Common myeloid progenitor, CD34-positive (primary cell): ENCODE measurements around the gene CLIP1. TPM values are rescaled to one million over a fixed set of nuclear protein-coding genes. Genes with fewer than 3 reads are reported as not detected.
"Not testable (repeated sequence)": the region's sequence is repeated elsewhere in the genome, so short reads cannot be mapped to it uniquely, and the experiment has no call there.

Experiments used
- CTCF ChIA-PET: fragments of 350-600 bp; sonication (Branson Sonifier 250); formaldehyde crosslinking; loops from one replicate; lab custom pipeline; 2021; ENCODE audit warnings: antibody characterized with exemption; lab: Charles Lee
- POLR2A ChIA-PET: fragments of 350-600 bp; sonication (Branson Sonifier 250); formaldehyde crosslinking; loops from one replicate; lab custom pipeline; 2021; ENCODE audit warnings: antibody characterized with exemption; lab: Charles Lee
- DNase-seq, 3 donors: peaks; one replicate each; pipeline versions ENCODE4 v3.0.0 to v3.0.0-alpha.2; 2013
- H3K27ac ChIP-seq, 2 experiments: 1 replicate in 1 of 2; 2 replicates in 1 of 2; pipeline ENCODE4 v1.7.0; 2013; ENCODE audit warnings: inconsistent platforms in 2 of 2, low read length in 2 of 2, mild to moderate bottlenecking in 2 of 2, low read depth in 1 of 2, moderate library complexity in 1 of 2; ENCODE audit not compliant: severe bottlenecking in 2 of 2, insufficient read depth in 1 of 2, poor library complexity in 1 of 2
- H3K27me3 ChIP-seq, 5 experiments: replicated peaks in 2 of 5; 1 replicate in 3 of 5; 2 replicates in 2 of 5; pipeline versions ENCODE4 v1.6.1 to v1.7.0; 2013; ENCODE audit warnings: low read length in 4 of 5, mild to moderate bottlenecking in 2 of 5, moderate library complexity in 2 of 5, inconsistent platforms in 1 of 5; ENCODE audit not compliant: insufficient read depth in 5 of 5, control insufficient read depth in 4 of 5
- H3K36me3 ChIP-seq, 4 experiments: 1 replicate in 2 of 4; 2 replicates in 2 of 4; pipeline versions ENCODE4 v1.6.1 to v1.7.0; 2013; ENCODE audit warnings: low read length in 3 of 4, control low read depth in 1 of 4, mild to moderate bottlenecking in 1 of 4; ENCODE audit not compliant: control insufficient read depth in 4 of 4, insufficient read depth in 4 of 4
- H3K4me1 ChIP-seq, 4 experiments: 1 replicate in 3 of 4; 2 replicates in 1 of 4; pipeline versions ENCODE4 v1.6.1 to v1.7.1; 2013; ENCODE audit warnings: low read length in 3 of 4, mild to moderate bottlenecking in 3 of 4, control low read depth in 1 of 4, inconsistent platforms in 1 of 4, moderate library complexity in 1 of 4; ENCODE audit not compliant: control insufficient read depth in 4 of 4, insufficient read depth in 4 of 4; ENCODE audit errors: control extremely low read depth in 1 of 4
- H3K4me3 ChIP-seq, 7 experiments: 1 replicate in 4 of 7; 2 replicates in 3 of 7; pipeline versions ENCODE4 v1.5.1 to v1.7.0; 2013; ENCODE audit warnings: mild to moderate bottlenecking in 7 of 7, low read length in 6 of 7, moderate library complexity in 6 of 7, inconsistent platforms in 2 of 7, low read depth in 2 of 7, control low read depth in 1 of 7; ENCODE audit not compliant: insufficient read depth in 4 of 7, control insufficient read depth in 1 of 7; ENCODE audit errors: extremely low read depth in 1 of 7
- H3K9me3 ChIP-seq, 5 experiments: 1 replicate in 4 of 5; 2 replicates in 1 of 5; pipeline versions ENCODE4 v1.6.1 to v1.7.1; 2013; ENCODE audit warnings: low read length in 4 of 5, mild to moderate bottlenecking in 2 of 5, inconsistent platforms in 1 of 5, low read depth in 1 of 5, moderate library complexity in 1 of 5; ENCODE audit not compliant: control insufficient read depth in 4 of 5, insufficient read depth in 2 of 5; ENCODE audit errors: control extremely low read depth in 1 of 5
- WGBS: methylation state at CpG from one replicate; pipeline ENCODE4 v1.1.5; 2013; ENCODE audit not compliant: insufficient coverage; 5-methylcytosine and 5-hydroxymethylcytosine counted together
- polyA plus RNA-seq: library from polyadenylated mRNA; unstranded; fragments of 120-200 nt; gene quantifications from one replicate; pipeline ENCODE4 v1.2.1, GENCODE V29; 2013

CLIP1 gene
- polyA plus RNA-seq = 25.1 TPM

DNA sequence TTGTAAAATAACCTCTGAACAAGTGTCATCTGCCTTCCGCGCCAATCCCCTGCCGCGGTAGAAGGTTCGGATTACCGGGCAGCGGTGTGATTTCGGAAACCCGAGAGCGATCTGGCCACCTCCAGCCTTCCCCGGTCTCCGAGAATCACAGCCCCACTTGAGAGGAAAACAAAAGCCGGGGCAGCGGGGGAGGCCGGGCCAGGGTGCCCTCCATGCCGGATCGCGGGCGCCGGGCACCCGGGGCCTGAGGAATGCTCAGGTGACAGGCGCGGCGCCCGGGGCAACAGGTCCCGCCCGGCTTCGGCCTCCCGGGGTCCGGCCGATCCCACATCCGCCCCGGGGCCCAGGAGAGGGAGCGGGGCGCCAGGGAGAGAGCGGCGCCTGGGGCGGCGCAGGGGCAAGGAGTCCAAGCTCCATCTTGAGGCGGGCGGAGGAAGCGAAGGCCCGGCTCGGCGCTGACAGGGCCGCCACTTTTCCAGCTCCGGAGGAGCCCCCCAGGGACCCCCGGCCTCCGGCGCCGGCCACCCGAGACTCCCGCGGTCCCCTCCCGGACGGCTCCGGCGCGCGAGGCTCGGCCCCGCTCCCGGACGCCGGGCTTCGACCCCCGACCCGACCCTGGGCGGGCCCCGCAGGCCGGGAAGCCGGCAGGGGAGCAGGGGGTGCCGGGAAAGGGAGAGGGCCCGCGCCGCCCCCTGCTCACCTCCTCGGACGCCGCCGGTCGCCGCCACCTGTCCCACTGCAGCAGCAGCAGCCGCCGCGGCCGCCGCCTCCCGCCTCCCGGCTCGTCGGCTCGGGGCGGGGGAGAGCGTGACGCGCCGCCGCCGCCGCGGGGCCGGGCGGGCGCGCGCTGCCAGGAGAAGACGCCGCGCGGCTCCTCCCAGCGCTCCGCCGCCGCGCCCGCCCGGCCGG, at the start of gene CLIP1:
TSS of gene CLIP1 (minus strand) at position 849 of the 909 bp plus-strand sequence. CDS start 42,217 bp downstream, outside the sequence.
- ChIA-PET CTCF (interaction anchor here (0.7 to 1.3 kb wide), 6 partner anchors 10 to 49 kb away, joined by 3 to 15 read pairs (median 4); no protein-coding TSS in a partner anchor), POLR2A (interaction anchor here (1.0 to 1.6 kb wide), 3 partner anchors 17 to 49 kb away, joined by 3 to 5 read pairs (median 3); no protein-coding TSS in a partner anchor)
- Histone ChIP-seq H3K36me3 (peaks cover 0 to 2% (median 0%) of the 10 kb centered on the region in 4 experiments), H3K4me3 (peak within 1 kb of the TSS; percentile 89 to 99 (median 94)), H3K4me1 (peaks cover 8 to 31% (median 25%) of the 10 kb centered on the region in 4 experiments), H3K27ac (peak within 1 kb of the TSS; percentile 81 to 92), H3K9me3 (no peaks in the 10 kb centered on the region), H3K27me3 (no peaks in the 10 kb centered on the region)
- DNase-seq = peak; percentile 47 to 69 (median 50)
- 0% methylated on average over 89 of the region's 118 CpGs for WGBS

DNA sequence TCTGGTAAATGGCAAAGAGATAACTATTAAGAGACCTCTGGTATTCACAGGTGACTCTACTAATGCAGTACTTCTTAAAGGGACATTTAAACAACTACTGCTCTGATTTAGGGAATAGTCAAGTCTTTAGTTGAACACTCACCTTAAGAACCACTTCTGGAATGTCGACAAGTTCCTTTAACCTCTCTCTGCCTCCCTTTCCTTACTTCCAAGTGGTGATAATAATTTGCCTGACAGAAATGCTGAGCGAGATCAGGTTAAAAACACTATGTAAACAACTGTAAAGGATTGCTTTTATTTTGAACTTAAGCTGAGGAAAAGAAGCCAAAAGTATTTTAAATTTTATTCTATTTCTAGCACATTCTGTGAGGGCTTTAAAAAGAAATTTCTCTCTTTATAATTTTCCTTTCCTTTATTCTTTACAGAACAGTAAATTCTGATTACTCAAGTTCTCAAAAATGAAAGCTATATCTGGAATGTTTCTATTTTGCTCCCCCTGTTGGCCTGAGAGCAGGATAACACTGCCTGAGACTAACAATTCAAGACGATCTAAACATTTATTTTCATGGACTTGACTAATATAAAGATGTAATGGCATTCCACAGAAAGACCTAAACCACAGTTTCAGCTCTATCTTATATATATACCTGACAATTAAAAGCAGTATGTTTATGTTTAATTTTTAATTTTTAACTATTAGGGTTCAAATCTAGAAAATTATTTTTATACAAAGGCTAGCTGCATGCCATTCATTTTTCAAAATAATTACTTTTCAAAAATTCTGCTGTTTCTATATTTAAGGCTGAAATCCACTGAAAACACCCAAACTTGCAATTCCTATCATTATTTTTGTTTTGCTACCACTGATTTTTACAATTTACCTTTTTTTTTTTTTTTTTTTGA, 49.1 kb upstream of the CLIP1 start:
- no peaks in the 10 kb centered on the region for H3K27me3 ChIP-seq
- no peaks in the 10 kb centered on the region for H3K4me1 ChIP-seq
- WGBS = no CpG with 5 or more reads among the region's 3 CpGs
- H3K36me3 ChIP-seq = peaks cover 15 to 37% (median 24%) of the 10 kb centered on the region in 4 experiments
- DNase-seq = peak; percentile 67 to 82 (median 77)
- H3K9me3 ChIP-seq = no peaks in the 10 kb centered on the region
- H3K4me3 ChIP-seq = no peak overlapping the region
- ChIA-PET POLR2A (interaction anchor here (1.0 to 1.4 kb wide), 3 partner anchors 29 to 72 kb away, joined by 5 to 7 read pairs (median 5); partner anchors contain the start of genes CLIP1 and ZCCHC8), CTCF (interaction anchor here (0.5 to 5.3 kb wide), 29 partner anchors 10 to 473 kb away, joined by 3 to 158 read pairs (median 4); no protein-coding TSS in a partner anchor)
- H3K27ac ChIP-seq = no peak overlapping the region

DNA sequence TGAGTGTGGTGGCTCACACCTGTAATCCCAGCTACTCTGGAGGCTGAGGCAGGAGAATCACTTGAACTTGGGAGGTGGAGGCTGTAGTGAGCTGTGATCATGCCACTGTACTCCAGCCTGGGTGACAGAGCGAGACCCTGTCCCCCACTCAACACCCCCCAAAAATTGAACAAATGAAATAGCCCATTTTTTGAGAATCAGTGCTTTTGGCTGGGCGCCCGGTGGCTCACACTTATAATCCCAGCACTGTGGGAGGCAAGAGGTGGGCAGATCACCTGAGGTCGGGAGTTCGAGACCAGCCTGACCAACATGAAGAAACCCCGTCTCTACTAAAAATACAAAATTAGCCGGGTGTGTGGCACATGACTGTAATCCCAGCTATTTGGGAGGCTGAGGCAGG, 48.1 kb upstream of the CLIP1 start:
- not testable (repeated sequence) for H3K9me3 ChIP-seq, H3K4me1 ChIP-seq, H3K4me3 ChIP-seq, DNase-seq, H3K27me3 ChIP-seq, H3K27ac ChIP-seq
- WGBS = 93% methylated on average over 3 of the region's 7 CpGs
- peaks cover 11 to 28% (median 17%) of the 10 kb centered on the region in 4 experiments for H3K36me3 ChIP-seq
- ChIA-PET POLR2A (interaction anchor here (1.4 kb wide), 1 partner anchor 49 kb away, joined by 5 read pairs; the partner anchor contains the start of gene CLIP1), CTCF (interaction anchor here (1.0 to 5.3 kb wide), 16 partner anchors 9 to 136 kb away, joined by 3 to 158 read pairs (median 6); no protein-coding TSS in a partner anchor)

DNA sequence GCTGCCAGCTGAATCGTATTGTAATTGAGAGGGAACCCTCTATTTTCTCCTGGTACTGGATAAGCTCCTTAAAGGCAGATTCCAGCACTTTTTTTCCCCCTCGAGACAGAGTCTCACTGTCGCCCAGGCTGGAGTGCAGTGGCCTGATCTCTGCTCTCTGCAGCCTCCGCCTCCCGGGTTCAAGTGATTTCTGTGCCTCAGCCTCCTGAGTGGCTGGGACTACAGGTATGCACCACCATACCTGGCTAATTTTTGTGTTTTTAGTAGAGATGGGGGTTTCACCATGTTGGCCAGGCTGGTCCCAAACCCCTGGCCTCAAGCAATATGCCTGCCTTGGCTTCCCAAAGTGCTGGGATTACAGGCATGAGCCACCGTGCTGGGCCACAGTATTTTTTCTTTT, 47.4 kb upstream of the CLIP1 start:
- not testable (repeated sequence) for H3K4me1 ChIP-seq, H3K9me3 ChIP-seq, DNase-seq, H3K27ac ChIP-seq, H3K27me3 ChIP-seq, H3K4me3 ChIP-seq
- peaks cover 5 to 20% (median 12%) of the 10 kb centered on the region in 4 experiments for H3K36me3 ChIP-seq
- POLR2A ChIA-PET = interaction anchor here (0.6 kb wide), 1 partner anchor 29 kb away, joined by 5 read pairs; no protein-coding TSS in a partner anchor
- CTCF ChIA-PET = interaction anchor here (1.2 to 5.3 kb wide), 5 partner anchors 66 to 135 kb away, joined by 3 to 158 read pairs (median 10); no protein-coding TSS in a partner anchor
- WGBS = 97% methylated on average over 5 of the region's 6 CpGs

DNA sequence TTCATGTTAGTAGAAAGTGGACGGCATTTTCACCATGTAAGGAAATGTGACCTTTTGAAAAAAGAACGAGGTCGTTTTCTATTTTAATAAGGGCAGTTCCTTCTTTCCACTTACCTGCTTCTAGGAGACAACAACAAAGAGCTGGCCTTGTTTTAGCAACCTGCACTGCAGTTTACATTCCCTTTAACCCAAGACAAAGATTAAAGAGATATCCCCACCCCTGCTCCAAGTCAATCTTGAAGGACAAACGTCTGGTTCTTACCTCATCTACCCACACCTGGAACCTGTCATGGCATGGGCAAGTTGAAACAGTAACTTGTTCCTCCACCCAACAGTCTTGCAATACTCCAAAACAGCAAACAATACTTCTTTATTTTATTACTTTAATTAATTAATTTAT, 45.5 kb upstream of the CLIP1 start:
- H3K27ac ChIP-seq = no peak overlapping the region
- no peak for DNase-seq
- no peaks in the 10 kb centered on the region for H3K9me3 ChIP-seq
- POLR2A ChIA-PET = no interaction called here
- H3K27me3 ChIP-seq = no peaks in the 10 kb centered on the region
- CTCF ChIA-PET = interaction anchor here (0.5 to 2.4 kb wide), 2 partner anchors 68 to 132 kb away, joined by 3 to 10 read pairs; no protein-coding TSS in a partner anchor
- no peak overlapping the region for H3K4me3 ChIP-seq
- no peaks in the 10 kb centered on the region for H3K4me1 ChIP-seq
- peaks cover 0 to 3% (median under 1%) of the 10 kb centered on the region in 4 experiments for H3K36me3 ChIP-seq
- WGBS = 95% methylated on average over 3 of the region's 4 CpGs

DNA sequence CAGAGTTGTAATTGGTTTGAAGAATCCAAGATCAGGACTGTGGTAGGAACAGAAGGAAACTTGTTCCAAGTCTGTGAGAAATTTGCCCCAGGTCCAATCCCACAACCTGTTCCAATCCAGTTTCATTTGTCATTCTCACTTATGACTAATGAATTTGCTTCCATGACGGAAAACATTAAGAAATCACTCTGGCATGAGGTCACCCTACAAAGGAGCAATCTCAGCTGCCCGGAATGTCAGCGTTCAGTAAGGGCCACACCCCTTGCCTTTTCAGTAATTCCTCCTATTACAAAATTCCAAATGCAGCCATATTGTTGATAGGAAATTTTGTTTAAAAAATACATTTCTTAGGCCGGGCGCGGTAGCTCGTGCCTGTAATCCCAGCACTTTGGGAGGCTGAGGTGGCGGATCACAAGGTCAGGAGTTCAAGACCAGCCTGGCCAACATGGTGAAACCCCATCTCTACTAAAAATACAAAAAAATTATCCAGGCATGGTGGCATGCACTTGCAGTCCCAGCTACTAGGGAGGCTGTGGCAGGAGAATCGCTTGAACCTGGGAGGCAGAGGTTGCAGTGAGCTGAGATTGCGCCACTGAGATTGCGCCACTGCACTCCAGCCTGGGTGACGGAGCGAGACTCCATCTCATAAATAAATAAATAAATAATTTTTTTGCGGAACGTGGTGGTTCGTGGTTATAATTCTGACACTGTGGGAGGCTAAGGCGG, 42.0 kb upstream of the CLIP1 start:
- POLR2A ChIA-PET, H3K36me3 ChIP-seq, H3K27ac ChIP-seq, CTCF ChIA-PET, DNase-seq, H3K4me1 ChIP-seq, H3K9me3 ChIP-seq, H3K4me3 ChIP-seq, H3K27me3 ChIP-seq: not testable (repeated sequence)
- WGBS = 98% methylated on average over 7 of the region's 17 CpGs
